Right lobe of liver (tissue), 4 donors: ENCODE measurements around the gene NCKAP5.

Experiments used
- POLR2A ChIP-seq: fragments of 450-650 bp; IDR thresholded peaks from one replicate; pipeline ENCODE4 v1.6.1; 2017; ENCODE audit warnings: antibody characterized with exemption, mild to moderate bottlenecking
- TF ChIP-seq, protein P1 (sequence below), 4 donors: fragments of 200-600 bp in 3 of 4; fragments of 450-650 bp in 1 of 4; IDR thresholded peaks; one replicate each; pipeline versions ENCODE4 v1.5.1 to v1.8.0; 2016 to 2022; ENCODE audit warnings: antibody characterized with exemption in 4 of 4, mild to moderate bottlenecking in 2 of 4
- donor health status: DM: no; HTN: no; CAD: no.
- donor health status: DM: no; HTN: no; CAD: no.
- donor health status: DM: no; HTN: yes; CAD: no.

DNA sequence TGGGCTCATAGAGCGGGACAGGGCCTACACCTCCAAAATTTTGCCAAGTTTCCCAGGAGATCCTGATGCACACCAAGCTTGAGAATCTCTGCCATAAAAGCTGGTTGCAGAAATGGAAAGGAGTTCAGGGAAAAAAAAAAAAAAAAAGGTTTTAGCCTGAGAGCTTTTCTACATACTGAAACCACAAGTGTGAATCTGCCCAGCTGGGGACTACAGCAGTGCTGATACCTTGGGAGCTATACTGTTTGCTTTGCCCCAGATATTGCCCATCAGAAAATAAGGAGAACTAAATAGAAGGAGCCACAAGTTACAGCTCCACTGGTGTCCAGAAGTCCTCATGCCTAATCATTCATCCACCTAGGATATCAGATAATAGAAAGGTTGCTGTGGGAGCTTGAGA lies 38.4 kb upstream of the NCKAP5 start:
- no peak for TF ChIP-seq POLR2A
- TF ChIP-seq, protein P1, sequence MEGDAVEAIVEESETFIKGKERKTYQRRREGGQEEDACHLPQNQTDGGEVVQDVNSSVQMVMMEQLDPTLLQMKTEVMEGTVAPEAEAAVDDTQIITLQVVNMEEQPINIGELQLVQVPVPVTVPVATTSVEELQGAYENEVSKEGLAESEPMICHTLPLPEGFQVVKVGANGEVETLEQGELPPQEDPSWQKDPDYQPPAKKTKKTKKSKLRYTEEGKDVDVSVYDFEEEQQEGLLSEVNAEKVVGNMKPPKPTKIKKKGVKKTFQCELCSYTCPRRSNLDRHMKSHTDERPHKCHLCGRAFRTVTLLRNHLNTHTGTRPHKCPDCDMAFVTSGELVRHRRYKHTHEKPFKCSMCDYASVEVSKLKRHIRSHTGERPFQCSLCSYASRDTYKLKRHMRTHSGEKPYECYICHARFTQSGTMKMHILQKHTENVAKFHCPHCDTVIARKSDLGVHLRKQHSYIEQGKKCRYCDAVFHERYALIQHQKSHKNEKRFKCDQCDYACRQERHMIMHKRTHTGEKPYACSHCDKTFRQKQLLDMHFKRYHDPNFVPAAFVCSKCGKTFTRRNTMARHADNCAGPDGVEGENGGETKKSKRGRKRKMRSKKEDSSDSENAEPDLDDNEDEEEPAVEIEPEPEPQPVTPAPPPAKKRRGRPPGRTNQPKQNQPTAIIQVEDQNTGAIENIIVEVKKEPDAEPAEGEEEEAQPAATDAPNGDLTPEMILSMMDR (IDR thresholded peaks at IDR 0.05), result no peak
